Measurements from ENCODE around the gene B3GAT2.

DNA sequence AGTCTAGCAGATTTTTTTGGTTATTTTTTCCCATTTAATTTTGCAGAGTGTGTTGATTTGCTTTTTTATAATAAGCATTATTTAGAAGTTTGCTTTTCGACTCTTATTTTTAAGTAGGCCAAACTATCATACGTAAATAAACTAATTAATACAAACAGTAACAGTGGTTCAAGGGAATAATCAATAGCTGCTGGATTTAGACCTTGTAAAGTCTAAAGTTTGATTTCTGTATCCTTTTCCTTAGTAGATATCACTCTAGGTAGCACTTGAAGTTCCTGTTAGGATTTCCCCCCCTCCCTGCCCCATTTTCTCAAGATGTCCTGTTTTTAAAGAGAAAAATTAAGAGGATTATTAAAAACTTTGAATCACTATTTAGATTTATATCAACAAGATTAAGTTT, 136.1 kb downstream of the B3GAT2 start:
- TF ChIP-seq, protein P1, sequence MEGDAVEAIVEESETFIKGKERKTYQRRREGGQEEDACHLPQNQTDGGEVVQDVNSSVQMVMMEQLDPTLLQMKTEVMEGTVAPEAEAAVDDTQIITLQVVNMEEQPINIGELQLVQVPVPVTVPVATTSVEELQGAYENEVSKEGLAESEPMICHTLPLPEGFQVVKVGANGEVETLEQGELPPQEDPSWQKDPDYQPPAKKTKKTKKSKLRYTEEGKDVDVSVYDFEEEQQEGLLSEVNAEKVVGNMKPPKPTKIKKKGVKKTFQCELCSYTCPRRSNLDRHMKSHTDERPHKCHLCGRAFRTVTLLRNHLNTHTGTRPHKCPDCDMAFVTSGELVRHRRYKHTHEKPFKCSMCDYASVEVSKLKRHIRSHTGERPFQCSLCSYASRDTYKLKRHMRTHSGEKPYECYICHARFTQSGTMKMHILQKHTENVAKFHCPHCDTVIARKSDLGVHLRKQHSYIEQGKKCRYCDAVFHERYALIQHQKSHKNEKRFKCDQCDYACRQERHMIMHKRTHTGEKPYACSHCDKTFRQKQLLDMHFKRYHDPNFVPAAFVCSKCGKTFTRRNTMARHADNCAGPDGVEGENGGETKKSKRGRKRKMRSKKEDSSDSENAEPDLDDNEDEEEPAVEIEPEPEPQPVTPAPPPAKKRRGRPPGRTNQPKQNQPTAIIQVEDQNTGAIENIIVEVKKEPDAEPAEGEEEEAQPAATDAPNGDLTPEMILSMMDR (conservative IDR thresholded peaks at IDR 0.05; ENCODE audit: low read depth, low read length): no peak
- no peak for TF ChIP-seq EZH2 (IDR thresholded peaks at IDR 0.05; ENCODE audit: low read length, unreplicated experiment)
